Left kidney (tissue), 8 donors: Measurements from ENCODE around the gene ANAPC13. TPM values are rescaled to one million over a fixed set of nuclear protein-coding genes. Genes with fewer than 3 reads are reported as not detected.

Experiments
- DNase-seq: peaks from one replicate; pipeline ENCODE4 v3.0.0-alpha.2; 2013
- long read RNA-seq, 8 donors: transcript quantifications; one replicate each; lab custom pipeline, GENCODE V29; 2026
- polyA plus RNA-seq: library from polyadenylated mRNA; unstranded; fragments of 120-200 nt; gene quantifications from one replicate; pipeline ENCODE4 v1.2.1, GENCODE V29; 2013; ENCODE audit not compliant: insufficient read length

Gene ANAPC13
- 136 TPM for polyA plus RNA-seq
- long read RNA-seq, donor 1, transcript ANAPC13-203 (2 exons, 686 nt) = minor isoform, 11 of 79 reads
- long read RNA-seq, donor 1, transcript ANAPC13-201 (3 exons, 1,209 nt) = major isoform, 41 of 79 reads
- long read RNA-seq, donor 1, transcript ANAPC13-204 (3 exons, 1,840 nt) = minor isoform, 25 of 79 reads
- long read RNA-seq, donor 1, partial matches to known transcripts = 0 of 79 reads
- long read RNA-seq, donor 1, other reads (novel, unspliced or antisense) = 0 of 79 reads
- long read RNA-seq, donor 2, transcript ANAPC13-204 (3 exons, 1,840 nt) = minor isoform, 17 of 77 reads
- long read RNA-seq, donor 2, transcript ANAPC13-201 (3 exons, 1,209 nt) = major isoform, 40 of 77 reads
- long read RNA-seq, donor 2, transcript ANAPC13-203 (2 exons, 686 nt) = minor isoform, 17 of 77 reads
- long read RNA-seq, donor 2, partial matches to known transcripts = 0 of 77 reads
- long read RNA-seq, donor 2, other reads (novel, unspliced or antisense) = 0 of 77 reads
- long read RNA-seq, donor 3, transcript ANAPC13-201 (3 exons, 1,209 nt) = major isoform, 33 of 60 reads
- long read RNA-seq, donor 3, transcript ANAPC13-204 (3 exons, 1,840 nt) = minor isoform, 21 of 60 reads
- long read RNA-seq, donor 3, partial matches to known transcripts = 0 of 60 reads
- long read RNA-seq, donor 3, other reads (novel, unspliced or antisense) = 0 of 60 reads
- long read RNA-seq, donor 4, partial matches to known transcripts = 0 of 8 reads
- long read RNA-seq, donor 4, other reads (novel, unspliced or antisense) = 0 of 8 reads
- long read RNA-seq, donor 5, transcript ANAPC13-201 (3 exons, 1,209 nt) = major isoform, 89 of 148 reads
- long read RNA-seq, donor 5, transcript ANAPC13-204 (3 exons, 1,840 nt) = minor isoform, 38 of 148 reads
- long read RNA-seq, donor 5, transcript ANAPC13-203 (2 exons, 686 nt) = minor isoform, 20 of 148 reads
- long read RNA-seq, donor 5, partial matches to known transcripts = 0 of 148 reads
- long read RNA-seq, donor 5, other reads (novel, unspliced or antisense) = 0 of 148 reads
- long read RNA-seq, donor 6, transcript ANAPC13-201 (3 exons, 1,209 nt) = major isoform, 43 of 107 reads
- long read RNA-seq, donor 6, transcript ANAPC13-204 (3 exons, 1,840 nt) = minor isoform, 28 of 107 reads
- long read RNA-seq, donor 6, transcript ANAPC13-203 (2 exons, 686 nt) = minor isoform, 10 of 107 reads
- long read RNA-seq, donor 6, partial matches to known transcripts = 26 of 107 reads
- long read RNA-seq, donor 6, other reads (novel, unspliced or antisense) = 0 of 107 reads
- long read RNA-seq, donor 7, transcript ANAPC13-203 (2 exons, 686 nt) = minor isoform, 16 of 137 reads
- long read RNA-seq, donor 7, transcript ANAPC13-202 (2 exons, 574 nt) = minor isoform, 6 of 137 reads
- long read RNA-seq, donor 7, transcript ANAPC13-201 (3 exons, 1,209 nt) = major isoform, 82 of 137 reads
- long read RNA-seq, donor 7, transcript ANAPC13-204 (3 exons, 1,840 nt) = minor isoform, 31 of 137 reads
- long read RNA-seq, donor 7, partial matches to known transcripts = 0 of 137 reads
- long read RNA-seq, donor 7, other reads (novel, unspliced or antisense) = 0 of 137 reads
- long read RNA-seq, donor 8, transcript ANAPC13-201 (3 exons, 1,209 nt) = major isoform, 15 of 32 reads
- long read RNA-seq, donor 8, transcript ANAPC13-204 (3 exons, 1,840 nt) = minor isoform, 9 of 32 reads
- long read RNA-seq, donor 8, transcript ANAPC13-203 (2 exons, 686 nt) = minor isoform, 8 of 32 reads
- long read RNA-seq, donor 8, partial matches to known transcripts = 0 of 32 reads
- long read RNA-seq, donor 8, other reads (novel, unspliced or antisense) = 0 of 32 reads

GRCh38 chr3:134485718-134486576 lies at the start of gene ANAPC13, which contains the start of gene CEP63:
TSS of gene ANAPC13 (minus strand) at chr3:134485985. CDS start at chr3:134482904, 3,081 bp downstream.
TSS of gene CEP63 (plus strand) at chr3:134486057. CDS start at chr3:134495321, 9,264 bp downstream.
- DNase-seq = peak; percentile 99

GRCh38 chr3:134535186-134535970 lies 49.6 kb upstream of the ANAPC13 start:
- no peak for DNase-seq

GRCh38 chr3:134533493-134533892 lies 47.7 kb upstream of the ANAPC13 start:
- DNase-seq = no peak

GRCh38 chr3:134527538-134528186 lies 41.9 kb upstream of the ANAPC13 start:
- no peak for DNase-seq

- DNase-seq = no peak
These were observed 41.3 kb upstream of the ANAPC13 start for GRCh38 chr3:134527037-134527436.

- DNase-seq = no peak
These were observed 40.5 kb upstream of the ANAPC13 start for GRCh38 chr3:134526319-134526718.

- DNase-seq = no peak
These were observed 39.5 kb upstream of the ANAPC13 start for GRCh38 chr3:134525293-134525692.

GRCh38 chr3:134522541-134522940 lies 36.8 kb upstream of the ANAPC13 start:
- no peak for DNase-seq

GRCh38 chr3:134517791-134518190 lies 32.0 kb upstream of the ANAPC13 start:
- DNase-seq = no peak

- peak; percentile 5 for DNase-seq
These were observed 31.1 kb upstream of the ANAPC13 start for GRCh38 chr3:134516905-134517304.

- DNase-seq = no peak
These were observed 25.7 kb upstream of the ANAPC13 start for GRCh38 chr3:134511500-134511899.

GRCh38 chr3:134505485-134505884 lies 19.7 kb upstream of the ANAPC13 start:
- no peak for DNase-seq

GRCh38 chr3:134504132-134504531 lies 18.3 kb upstream of the ANAPC13 start:
- no peak for DNase-seq

GRCh38 chr3:134503266-134503665 lies 17.5 kb upstream of the ANAPC13 start:
- DNase-seq = no peak

- DNase-seq = no peak
These were observed 10.8 kb upstream of the ANAPC13 start for GRCh38 chr3:134496471-134497071.

- no peak for DNase-seq
These were observed 10.2 kb upstream of the ANAPC13 start for GRCh38 chr3:134495980-134496379.

GRCh38 chr3:134494495-134494894 lies 8.7 kb upstream of the ANAPC13 start:
- no peak for DNase-seq

- no peak for DNase-seq
These were observed 1.6 kb upstream of the ANAPC13 start for GRCh38 chr3:134487406-134487805.
